K562 (cell line): ENCODE measurements around the gene BMI1. TPM values are rescaled to one million over a fixed set of nuclear protein-coding genes. Genes with fewer than 3 reads are reported as not detected.

Experiments used
- ATAC-seq: fragments of 200-7000 bp; cut with Tn5 transposase; 3 replicates; pipeline ENCODE4 v1.9.1; 2020; ENCODE audit warnings: moderate library complexity
- BruUV-seq: library from RNA; stranded (reverse); fragments of 400-500 nt; replicated peaks from 2 replicates; lab custom pipeline; 2021; lab: Mats Ljungman, UMichigan
- CTCF ChIA-PET: fragments of 300-600 bp; formaldehyde crosslinking; extraction: SDS; loops from one replicate; lab custom pipeline; 2021; ENCODE audit warnings: low intra/inter-chr PET ratio; lab: Yijun Ruan, JAX
- POLR2A ChIA-PET: fragments of 300-600, 350-650 bp; sonication (Branson Sonifier 250); formaldehyde crosslinking; extraction: SDS; loops from one replicate; lab custom pipeline; 2021; ENCODE audit warnings: antibody characterized with exemption, inconsistent platforms; lab: Yijun Ruan, JAX
- DNase-seq, 4 experiments: peaks; one replicate each; pipeline versions ENCODE4 v3.0.0 to v3.0.0-alpha.2; 2011 to 2018; ENCODE audit warnings: low spot score in 3 of 4, mixed read lengths in 3 of 4; ENCODE audit errors: extremely low read depth in 1 of 4
- FAIRE-seq: peaks from 2 replicates; lab custom pipeline; 2011; peaks lifted over from hg19 to GRCh38; lab: Jason Lieb, UNC
- H2AFZ ChIP-seq: 2 replicates; pipeline ENCODE4 v1.6.0; 2011; ENCODE audit warnings: low read depth, low read length, control low read depth, inconsistent platforms
- H3K27ac ChIP-seq: fragments of 200-600 bp; 3 replicates; pipeline ENCODE4 v1.8.0; 2011; ENCODE audit warnings: low read depth, mild to moderate bottlenecking, control low read depth, inconsistent platforms, low read length, moderate library complexity, mixed read lengths; ENCODE audit errors: extremely low read depth
- H3K27me3 ChIP-seq, 2 experiments: fragments of 300-600 bp in 1 of 2; 2 replicates in 1 of 2; 3 replicates in 1 of 2; pipeline versions ENCODE4 v1.6.0 to v1.8.0; 2011; ENCODE audit warnings: inconsistent platforms in 2 of 2, low read length in 2 of 2, mild to moderate bottlenecking in 1 of 2, mixed read lengths in 1 of 2, moderate library complexity in 1 of 2; ENCODE audit not compliant: control insufficient read depth in 2 of 2, insufficient read depth in 2 of 2
- H3K36me3 ChIP-seq: fragments of 300-600 bp; 3 replicates; pipeline ENCODE4 v1.8.0; 2011; ENCODE audit warnings: mild to moderate bottlenecking, low read length, inconsistent platforms; ENCODE audit not compliant: control insufficient read depth, insufficient read depth
- H3K4me1 ChIP-seq, 2 experiments: fragments of 200-600 bp in 1 of 2; replicated peaks in 1 of 2; 2 replicates in 1 of 2; 3 replicates in 1 of 2; pipeline versions ENCODE4 v1.5.1 to v1.8.0; 2011; ENCODE audit warnings: inconsistent platforms in 2 of 2, low read length in 2 of 2, mild to moderate bottlenecking in 1 of 2, mixed read lengths in 1 of 2, moderate library complexity in 1 of 2; ENCODE audit not compliant: control insufficient read depth in 2 of 2, insufficient read depth in 2 of 2
- H3K4me2 ChIP-seq: 2 replicates; pipeline ENCODE4 v1.6.1; 2011; ENCODE audit warnings: low read length, control low read depth, inconsistent platforms, mixed read lengths; ENCODE audit not compliant: insufficient read depth
- H3K4me3 ChIP-seq: fragments of 200-600 bp; sonication (generic), shearing (Covaris generic); 2 replicates; pipeline ENCODE4 v1.5.1; 2016; ENCODE audit warnings: control low read depth, inconsistent platforms
- H3K79me2 ChIP-seq: fragments of 200-600 bp; 3 replicates; pipeline ENCODE4 v1.8.0; 2011; ENCODE audit warnings: low read length, inconsistent platforms; ENCODE audit not compliant: control insufficient read depth, insufficient read depth
- H3K9ac ChIP-seq, 2 experiments: 2 replicates each; pipeline versions ENCODE4 v1.6.0 to v1.6.1; 2011; ENCODE audit warnings: low read depth in 2 of 2, low read length in 2 of 2, control low read depth in 1 of 2, inconsistent platforms in 1 of 2, mild to moderate bottlenecking in 1 of 2, mixed read lengths in 1 of 2; ENCODE audit not compliant: insufficient read depth in 1 of 2
- H3K9me1 ChIP-seq: one replicate; pipeline ENCODE4 v1.6.0; 2011; ENCODE audit warnings: inconsistent platforms, mild to moderate bottlenecking, low read length, moderate library complexity; ENCODE audit not compliant: control insufficient read depth, insufficient read depth
- H3K9me3 ChIP-seq: replicated peaks from 2 replicates; pipeline ENCODE4 v1.5.1; 2011; ENCODE audit warnings: low read depth, low read length, inconsistent platforms; ENCODE audit not compliant: control insufficient read depth, insufficient read depth
- H4K20me1 ChIP-seq: replicated peaks from 2 replicates; pipeline ENCODE4 v1.6.1; 2011; ENCODE audit warnings: low read length, inconsistent platforms, mixed read lengths; ENCODE audit not compliant: control insufficient read depth, insufficient read depth
- FOSL1 ChIP-seq: fragments of 200-800 bp; sonication (Bioruptor generic); conservative IDR thresholded peaks from 2 replicates; pipeline ENCODE4 v1.6.1; 2016; ENCODE audit warnings: missing genetic modification characterization, missing compliant biosample characterization
- ILF3 ChIP-seq: fragments of 450-650 bp; IDR thresholded peaks from 2 replicates; pipeline ENCODE4 v1.6.1; 2018; ENCODE audit warnings: antibody characterized with exemption, mild to moderate bottlenecking, moderate library complexity, borderline replicate concordance
- JUND ChIP-seq, 2 experiments: IDR thresholded peaks; 2 replicates in 1 of 2; 3 replicates in 1 of 2; pipeline ENCODE4 v1.6.1; 2011; ENCODE audit warnings: borderline replicate concordance in 2 of 2, low read depth in 2 of 2, low read length in 2 of 2, improper control_type of control experiment in 1 of 2, missing biosample characterization in 1 of 2, missing genetic modification characterization in 1 of 2, missing genetic modification reagents in 1 of 2
- MECOM ChIP-seq: fragments of 250-450 bp; sonication (Bioruptor Pico); IDR thresholded peaks from 2 replicates; pipeline ENCODE4 v1.8.0; 2022; ENCODE audit warnings: inconsistent platforms
- RCOR1 ChIP-seq, 2 experiments: IDR thresholded peaks; 2 replicates each; pipeline ENCODE4 v1.6.1; 2012; ENCODE audit warnings: low read depth in 2 of 2, low read length in 2 of 2, borderline replicate concordance in 1 of 2, improper control_type of control experiment in 1 of 2
- SOX6 ChIP-seq: fragments of 450-650 bp; IDR thresholded peaks from 2 replicates; pipeline ENCODE4 v1.6.1; 2014; ENCODE audit warnings: mild to moderate bottlenecking
- ZNF121 ChIP-seq: sonication (generic); formaldehyde crosslinking; conservative IDR thresholded peaks from 2 replicates; pipeline ENCODE4 v1.8.0; 2022; ENCODE audit warnings: missing genetic modification reagents
- WGBS: fragments of 100-300 bp; shearing (Covaris generic); methylation state at CpG from one replicate; pipeline ENCODE4 v1.1.6; 2016; ENCODE audit warnings: low coverage, mixed read lengths; ENCODE audit not compliant: insufficient coverage; ENCODE audit errors: missing lambda C conversion rate; 5-methylcytosine and 5-hydroxymethylcytosine counted together
- in situ Hi-C: fragments of 300-500 bp; cut with MboI; formaldehyde crosslinking; loops from 4 replicates; pipeline ENCODE4 v1.15.0; 2018; ENCODE audit warnings: inconsistent platforms, mixed read lengths
- intact Hi-C: fragments of 100-400 bp; cut with micrococcal nuclease; formaldehyde crosslinking; loops from 2 replicates; pipeline ENCODE4 v1.14.2; 2022
- polyA plus RNA-seq, 8 experiments: library from polyadenylated mRNA; depleted of rRNA in 4 of 8; stranded (reverse) in 5 of 8; unstranded in 3 of 8; fragments of >200 nt; fragmentation: Nextera tagmentation in 2 of 8; fragmentation: Illumina TruSeq in 1 of 8; extraction: Ambion mirVana in 2 of 8; extraction: Trizol in 1 of 8; gene quantifications; 2 replicates each; pipeline versions ENCODE4 v1.2.1 to v1.2.3, GENCODE V29; 2011 to 2014; ENCODE audit warnings: inconsistent platforms in 1 of 8, missing spikeins in 1 of 8
- total RNA-seq, 7 experiments: library from RNA; depleted of rRNA in 6 of 7; stranded (reverse); fragments of >200 nt in 6 of 7; fragmentation: Illumina TruSeq in 2 of 7; extraction: Trizol in 2 of 7; gene quantifications; 2 replicates each; pipeline versions ENCODE4 v1.2.1 to v1.2.3, GENCODE V29; 2011 to 2021; ENCODE audit warnings: low replicate concordance in 1 of 7

BMI1 gene
- total and polyA plus RNA-seq, 9 of the 15 experiments (the other 6 are each of a cell fraction or from before 2014, with no cell fraction given) = 21.4 to 103 (median 70.8) TPM

GRCh38 chr10:22372917-22373316 lies 52.0 kb downstream of the BMI1 start:
- intact Hi-C loops (no loop called here), in situ Hi-C loops (no loop called here)
- Histone ChIP-seq H3K36me3 (no peaks in the 10 kb centered on the region), H3K9me1 (no peaks in the 10 kb centered on the region), H3K79me2 (no peaks in the 10 kb centered on the region), H3K27me3 (no peaks in the 10 kb centered on the region), H3K4me2 (peak overlapping the region; percentile 21), H2AFZ (peak overlapping the region; percentile 61), H3K9me3 (no peaks in the 10 kb centered on the region), H3K4me1 (peaks cover 4 to 25% of the 10 kb centered on the region in 2 experiments), H3K9ac (no peak overlapping the region; a peak in 1 of 4 replicates), H4K20me1 (no peaks in the 10 kb centered on the region), H3K4me3 (no peak overlapping the region), H3K27ac (no peak overlapping the region)
- ATAC-seq (no peak), DNase-seq (no peak), FAIRE-seq (no peak)
- ChIA-PET POLR2A (interaction anchor here (1.3 to 1.4 kb wide), 2 partner anchors 16 to 20 kb away, joined by 4 read pairs; no protein-coding TSS in a partner anchor), CTCF (interaction anchor here (0.5 to 0.6 kb wide), 2 partner anchors 239 to 862 kb away, joined by 4 read pairs; no protein-coding TSS in a partner anchor)
- 46% methylated on average over 9 of the region's 9 CpGs for WGBS
- BruUV-seq = no TSS peak
- TF ChIP-seq MECOM (CRISPR knock-in tag) (peak; percentile 43; the same call in 1 of the 2 replicates), JUND (IDR thresholded peaks at IDR 0.05; ENCODE audit: borderline replicate concordance, low read depth, low read length) (0 out of 2 replicates have a peak, but pooled peaks have one; percentile 4), JUND (tag; IDR thresholded peaks at IDR 0.05; ENCODE audit: borderline replicate concordance, low read depth, low read length) (no peak), FOSL1 (tag) (0 out of 2 replicates have a peak, but pooled peaks have one; percentile 42), RCOR1 (IDR thresholded peaks at IDR 0.05; ENCODE audit: borderline replicate concordance in 1 of 2, low read depth in 2 of 2, low read length in 2 of 2) (0 out of 4 replicates have a peak, but pooled peaks of 1 of the 2 experiments have one; percentile 8), ZNF121 (no peak), SOX6 (peak; percentile 37; the same call in 1 of the 2 replicates), ILF3 (no peak)
